H9 (cell line): Measurements from ENCODE around the gene FMC1. TPM values are rescaled to one million over a fixed set of nuclear protein-coding genes. Genes with fewer than 3 reads are reported as not detected.
A peak's percentile ranks its signal among the peaks of the same experiment; 100 is the strongest.

Source experiments
- DNase-seq: peaks from one replicate; pipeline ENCODE4 v3.0.0-alpha.2; 2017
- H2AFZ ChIP-seq: one replicate; pipeline ENCODE4 v1.6.1; 2013; ENCODE audit warnings: mild to moderate bottlenecking, low read length, control low read depth, moderate library complexity
- H2AK5ac ChIP-seq: 2 replicates; pipeline ENCODE4 v1.6.1; 2013; ENCODE audit warnings: low read length, control low read depth, mixed read lengths; ENCODE audit not compliant: insufficient read length
- H2BK120ac ChIP-seq: one replicate; pipeline ENCODE4 v1.6.1; 2013; ENCODE audit warnings: low read depth, mild to moderate bottlenecking, low read length, control low read depth, inconsistent platforms; ENCODE audit not compliant: poor library complexity, severe bottlenecking
- H2BK12ac ChIP-seq: 2 replicates; pipeline ENCODE4 v1.6.1; 2013; ENCODE audit warnings: low read length, control low read depth, mixed read lengths, low read depth; ENCODE audit not compliant: insufficient read length
- H2BK15ac ChIP-seq: 2 replicates; pipeline ENCODE4 v1.6.1; 2013; ENCODE audit warnings: low read depth, low read length, control low read depth
- H2BK20ac ChIP-seq: one replicate; pipeline ENCODE4 v1.6.1; 2013; ENCODE audit warnings: low read depth, mild to moderate bottlenecking, low read length, control low read depth, inconsistent platforms; ENCODE audit not compliant: poor library complexity, severe bottlenecking
- H2BK5ac ChIP-seq: 2 replicates; pipeline ENCODE4 v1.6.1; 2013; ENCODE audit warnings: low read length, control low read depth, mixed read lengths; ENCODE audit not compliant: insufficient read length
- H3K14ac ChIP-seq: 2 replicates; pipeline ENCODE4 v1.6.1; 2013; ENCODE audit warnings: low read length, control low read depth; ENCODE audit not compliant: insufficient read depth
- H3K18ac ChIP-seq: 2 replicates; pipeline ENCODE4 v1.6.1; 2013; ENCODE audit warnings: low read depth, mild to moderate bottlenecking, mixed read lengths, low read length, control low read depth; ENCODE audit not compliant: insufficient read length
- H3K23ac ChIP-seq: 2 replicates; pipeline ENCODE4 v1.6.1; 2013; ENCODE audit warnings: low read length, control low read depth, mixed read lengths, low read depth; ENCODE audit not compliant: insufficient read length
- H3K23me2 ChIP-seq: 2 replicates; pipeline ENCODE4 v1.6.1; 2013; ENCODE audit warnings: low read depth, mild to moderate bottlenecking, mixed read lengths, low read length, control low read depth; ENCODE audit not compliant: insufficient read length, poor library complexity, severe bottlenecking
- H3K27ac ChIP-seq: 2 replicates; pipeline ENCODE4 v1.5.1; 2013; ENCODE audit warnings: low read length, control low read depth, mixed read lengths, low read depth; ENCODE audit not compliant: insufficient read length
- H3K27me3 ChIP-seq: 2 replicates; pipeline ENCODE4 v1.6.1; 2013; ENCODE audit warnings: low read length, control low read depth, inconsistent platforms; ENCODE audit not compliant: insufficient read depth
- H3K4ac ChIP-seq: 2 replicates; pipeline ENCODE4 v1.6.1; 2013; ENCODE audit warnings: low read depth, mild to moderate bottlenecking, control low read depth, inconsistent platforms, low read length, moderate library complexity
- H3K4me1 ChIP-seq: 2 replicates; pipeline ENCODE4 v1.6.1; 2013; ENCODE audit warnings: low read length, control low read depth, inconsistent platforms; ENCODE audit not compliant: insufficient read depth
- H3K4me2 ChIP-seq: 2 replicates; pipeline ENCODE4 v1.6.1; 2013; ENCODE audit warnings: low read length, control low read depth, mixed read lengths; ENCODE audit not compliant: insufficient read length, insufficient read depth
- H3K56ac ChIP-seq: 2 replicates; pipeline ENCODE4 v1.6.1; 2013; ENCODE audit warnings: low read depth, mild to moderate bottlenecking, mixed read lengths, low read length, control low read depth; ENCODE audit not compliant: insufficient read length
- H3K79me1 ChIP-seq: 2 replicates; pipeline ENCODE4 v1.6.1; 2013; ENCODE audit warnings: low read depth, mild to moderate bottlenecking, moderate library complexity, low read length, control low read depth, inconsistent platforms; ENCODE audit not compliant: insufficient read depth, poor library complexity, severe bottlenecking
- H3K79me2 ChIP-seq: 2 replicates; pipeline ENCODE4 v1.6.1; 2013; ENCODE audit warnings: low read length, control low read depth, inconsistent platforms; ENCODE audit not compliant: insufficient read depth
- H3K9ac ChIP-seq: 2 replicates; pipeline ENCODE4 v1.6.1; 2013; ENCODE audit warnings: low read length, control low read depth, mixed read lengths; ENCODE audit not compliant: insufficient read length; ENCODE audit errors: extremely low read depth
- H3K9me3 ChIP-seq: one replicate; pipeline ENCODE4 v1.6.1; 2013; ENCODE audit warnings: low read depth, low read length, inconsistent platforms; ENCODE audit not compliant: control insufficient read depth
- H3T11ph ChIP-seq: one replicate; pipeline ENCODE4 v1.6.1; 2013; ENCODE audit warnings: mild to moderate bottlenecking, low read length, control low read depth, inconsistent platforms
- H4K20me1 ChIP-seq: one replicate; pipeline ENCODE4 v1.6.1; 2013; ENCODE audit not compliant: control insufficient read depth, insufficient read length, insufficient read depth
- H4K5ac ChIP-seq: 2 replicates; pipeline ENCODE4 v1.6.1; 2013; ENCODE audit warnings: low read depth, mild to moderate bottlenecking, mixed read lengths, low read length, control low read depth; ENCODE audit not compliant: insufficient read length
- H4K8ac ChIP-seq: replicated peaks from 2 replicates; pipeline ENCODE4 v1.6.1; 2013; ENCODE audit warnings: low read length, control low read depth, mixed read lengths, low read depth; ENCODE audit not compliant: insufficient read length
- H4K91ac ChIP-seq: 2 replicates; pipeline ENCODE4 v1.6.1; 2013; ENCODE audit warnings: low read depth, mild to moderate bottlenecking, moderate library complexity, mixed read lengths, low read length, control low read depth; ENCODE audit not compliant: insufficient read length
- H3K27ac Mint-ChIP-seq, 3 experiments: 2 replicates in 2 of 3; 3 replicates in 1 of 3; pipeline ENCODE4 v1.8.0; 2020 to 2021; ENCODE audit warnings: mixed read lengths in 3 of 3, mild to moderate bottlenecking in 1 of 3, moderate library complexity in 1 of 3
- H3K27me3 Mint-ChIP-seq: 2 replicates; pipeline ENCODE4 v1.8.0; 2021; ENCODE audit warnings: low read depth, mild to moderate bottlenecking, moderate library complexity, mixed read lengths
- H3K36me3 Mint-ChIP-seq, 3 experiments: 2 replicates in 2 of 3; 3 replicates in 1 of 3; pipeline ENCODE4 v1.8.0; 2020 to 2021; ENCODE audit warnings: low read depth in 3 of 3, mixed read lengths in 3 of 3; ENCODE audit not compliant: insufficient read depth in 1 of 3
- H3K4me1 Mint-ChIP-seq, 2 experiments: 2 replicates each; pipeline ENCODE4 v1.8.0; 2020; ENCODE audit warnings: mixed read lengths in 2 of 2
- H3K4me3 Mint-ChIP-seq, 2 experiments: 2 replicates in 1 of 2; 3 replicates in 1 of 2; pipeline ENCODE4 v1.8.0; 2020 to 2021; ENCODE audit warnings: mild to moderate bottlenecking in 2 of 2, mixed read lengths in 2 of 2, moderate library complexity in 1 of 2
- H3K9me3 Mint-ChIP-seq, 2 experiments: 2 replicates in 1 of 2; 3 replicates in 1 of 2; pipeline ENCODE4 v1.8.0; 2020; ENCODE audit warnings: mild to moderate bottlenecking in 2 of 2, mixed read lengths in 2 of 2, moderate library complexity in 1 of 2
- CTCF ChIP-seq: fragments of 200-600 bp; sonication (generic); conservative IDR thresholded peaks from 3 replicates; pipeline ENCODE4 v1.8.0; 2021; ENCODE audit warnings: antibody characterized with exemption, mild to moderate bottlenecking
- WGBS: extraction: QIAGEN DNeasy Blood & Tissue Kit; methylation state at CpG from one replicate; pipeline ENCODE4 v1.1.7; 2013; ENCODE audit warnings: missing lambda C conversion rate, low lambda C conversion rate, mixed read lengths; ENCODE audit not compliant: insufficient read length; ENCODE audit errors: extremely low coverage; 5-methylcytosine and 5-hydroxymethylcytosine counted together
- total RNA-seq: library from RNA; stranded (reverse); gene quantifications from 2 replicates; pipeline ENCODE4 v1.2.1, GENCODE V29; 2021

The FMC1 gene
- total RNA-seq, 1 experiment from 2014 or later = 10.9 TPM

GRCh38 chr7:139294951-139295575, 46.1 kb upstream of the FMC1 start:
- Mint-ChIP-seq H3K27me3 (no peaks in the 10 kb centered on the region; the same call in 1 of the 2 replicates), H3K4me1 (no peaks in the 10 kb centered on the region), H3K9me3 (no peaks in the 10 kb centered on the region), H3K4me3 (no peak overlapping the region), H3K36me3 (peaks cover 0 to 17% (median 6%) of the 10 kb centered on the region in 3 experiments; a peak in 5 of 7 replicates), H3K27ac (peak overlapping the region in 1 of 3 experiments; percentile 62; a peak in 2 of 7 replicates)
- Histone ChIP-seq H2AK5ac (no peak overlapping the region), H2BK20ac (no peak overlapping the region), H3K56ac (no peak overlapping the region), H2BK120ac (no peak overlapping the region), H3K14ac (no peak overlapping the region), H3K9ac (no peak overlapping the region), H4K91ac (no peak overlapping the region), H2BK5ac (no peak overlapping the region), H3K23me2 (no peaks in the 10 kb centered on the region), H3K4me2 (no peak overlapping the region), H2BK12ac (no peak overlapping the region), H4K8ac (no peak overlapping the region), H3K79me1 (no peaks in the 10 kb centered on the region), H2BK15ac (no peak overlapping the region), H3T11ph (no peak overlapping the region), H3K27ac (no peak overlapping the region), H3K23ac (no peak overlapping the region), H4K20me1 (no peaks in the 10 kb centered on the region), H4K5ac (no peak overlapping the region), H3K4ac (no peak overlapping the region), H2AFZ (no peak overlapping the region), H3K27me3 (no peaks in the 10 kb centered on the region), H3K79me2 (no peaks in the 10 kb centered on the region), H3K18ac (no peak overlapping the region), H3K4me1 (no peaks in the 10 kb centered on the region), H3K9me3 (no peaks in the 10 kb centered on the region)
- no CpG with 5 or more reads among the region's 6 CpGs for WGBS
- DNase-seq = no peak
- no peak for TF ChIP-seq CTCF
